HCT116 (cell line): Measurements from ENCODE around the gene OR4D9. TPM values are rescaled to one million over a fixed set of nuclear protein-coding genes. Genes with fewer than 3 reads are reported as not detected.
A peak's percentile ranks its signal among the peaks of the same experiment; 100 is the strongest.

ENCODE experiments used
- ATAC-seq: fragments of 200-7000 bp; cut with Tn5 transposase; 2 replicates; pipeline ENCODE4 v1.9.1; 2020; ENCODE audit warnings: mild to moderate bottlenecking, moderate library complexity
- BruUV-seq: library from RNA; stranded (reverse); fragments of 400-500 nt; replicated peaks from 2 replicates; lab custom pipeline; 2021; lab: Mats Ljungman, UMichigan
- CTCF ChIA-PET: fragments of 300-600 bp; sonication (Branson Sonifier 250); formaldehyde crosslinking; loops from one replicate; lab custom pipeline; 2021; ENCODE audit warnings: antibody characterized with exemption; lab: Charles Lee
- POLR2A ChIA-PET: fragments of 300-600, 350-600 bp; sonication (Branson Sonifier 250); formaldehyde crosslinking; loops from one replicate; lab custom pipeline; 2021; ENCODE audit warnings: antibody characterized with exemption; lab: Charles Lee
- RAD21 ChIA-PET, 2 experiments: fragments of 300-600 bp; sonication (Branson Sonifier 250); formaldehyde crosslinking; loops; one replicate each; lab custom pipeline; 2023; ENCODE audit warnings: low total read pairs in 2 of 2; ENCODE audit not compliant: uncharacterized antibody in 2 of 2, unreplicated experiment in 2 of 2, low non-redundant PET in 1 of 2; lab: Charles Lee
- DNase-seq: peaks from one replicate; pipeline ENCODE4 v3.0.0-alpha.2; 2010; ENCODE audit warnings: low read depth, low spot score
- H2AFZ ChIP-seq: fragments of 200-600 bp; shearing (Covaris generic), sonication (generic); 2 replicates; pipeline ENCODE4 v1.6.1; 2017; ENCODE audit warnings: low read depth, mixed run types, mixed read lengths, antibody characterized with exemption, low read length; ENCODE audit not compliant: poor library complexity, severe bottlenecking
- H3K27ac ChIP-seq: 2 replicates; pipeline ENCODE4 v1.5.1; 2012; ENCODE audit warnings: low read depth, low read length
- H3K27me3 ChIP-seq: fragments of 200-600 bp; sonication (generic); 2 replicates; pipeline ENCODE4 v1.6.1; 2016; ENCODE audit warnings: mixed run types, low read length, mixed read lengths; ENCODE audit not compliant: insufficient read depth
- H3K36me3 ChIP-seq, 2 experiments: fragments of 200-500 bp in 1 of 2; fragments of 200-600 bp in 1 of 2; sonication (Bioruptor generic) in 1 of 2; sonication (generic) in 1 of 2; 2 replicates each; pipeline versions ENCODE4 v1.5.1 to v1.6.1; 2014 to 2016; ENCODE audit warnings: low read length in 2 of 2, inconsistent platforms in 1 of 2, mixed read lengths in 1 of 2, mixed run types in 1 of 2; ENCODE audit not compliant: insufficient read depth in 2 of 2, control insufficient read depth in 1 of 2
- H3K4me1 ChIP-seq, 2 experiments: fragments of 200-600 bp in 1 of 2; sonication (generic) in 1 of 2; 2 replicates each; pipeline versions ENCODE4 v1.5.1 to v1.6.1; 2012 to 2017; ENCODE audit warnings: low read length in 2 of 2, inconsistent platforms in 1 of 2, mild to moderate bottlenecking in 1 of 2, mixed read lengths in 1 of 2, mixed run types in 1 of 2, moderate library complexity in 1 of 2; ENCODE audit not compliant: insufficient read depth in 2 of 2, control insufficient read depth in 1 of 2
- H3K4me2 ChIP-seq: fragments of 200-600 bp; sonication (generic); 2 replicates; pipeline ENCODE4 v1.6.1; 2017; ENCODE audit warnings: mixed run types, low read length, mixed read lengths
- H3K4me3 ChIP-seq, 2 experiments: fragments of 200-600 bp in 1 of 2; sonication (generic) in 1 of 2; replicated peaks in 1 of 2; 2 replicates each; pipeline ENCODE4 v1.5.1; 2011 to 2016; ENCODE audit warnings: low read length in 2 of 2, control low read depth in 1 of 2, low read depth in 1 of 2, mild to moderate bottlenecking in 1 of 2, mixed read lengths in 1 of 2, mixed run types in 1 of 2
- H3K79me2 ChIP-seq: fragments of 200-600 bp; sonication (generic); 2 replicates; pipeline ENCODE4 v1.6.1; 2017; ENCODE audit warnings: mild to moderate bottlenecking, mixed run types, low read length, moderate library complexity, mixed read lengths; ENCODE audit not compliant: insufficient read depth
- H3K9ac ChIP-seq: fragments of 200-600 bp; sonication (generic); 2 replicates; pipeline ENCODE4 v1.6.1; 2016; ENCODE audit warnings: low read length, mixed read lengths
- H3K9me2 ChIP-seq: fragments of 200-600 bp; sonication (generic), shearing (Covaris generic); 2 replicates; pipeline ENCODE4 v1.6.1; 2017; ENCODE audit warnings: mixed run types, mild to moderate bottlenecking, moderate library complexity; ENCODE audit not compliant: insufficient read depth
- H3K9me3 ChIP-seq, 2 experiments: fragments of 200-500 bp in 1 of 2; fragments of 200-600 bp in 1 of 2; sonication (Bioruptor generic) in 1 of 2; sonication (generic) in 1 of 2; 2 replicates each; pipeline ENCODE4 v1.6.1; 2014 to 2017; ENCODE audit warnings: low read length in 2 of 2, mixed read lengths in 2 of 2, inconsistent platforms in 1 of 2, low read depth in 1 of 2, mild to moderate bottlenecking in 1 of 2, mixed run types in 1 of 2, moderate library complexity in 1 of 2; ENCODE audit not compliant: control insufficient read depth in 1 of 2, insufficient read depth in 1 of 2
- H4K20me1 ChIP-seq: fragments of 200-600 bp; sonication (generic), shearing (Covaris generic); 2 replicates; pipeline ENCODE4 v1.6.1; 2017; ENCODE audit warnings: mixed run types, mild to moderate bottlenecking, moderate library complexity; ENCODE audit not compliant: insufficient read depth
- CEBPB ChIP-seq: IDR thresholded peaks from 2 replicates; pipeline ENCODE4 v1.6.1; 2012; ENCODE audit warnings: low read depth
- CTCF ChIP-seq, 3 experiments: fragments of 200-600 bp in 1 of 3; sonication (generic) in 1 of 3; IDR thresholded peaks in 2 of 3; conservative IDR thresholded peaks in 1 of 3; 2 replicates each; pipeline ENCODE4 v1.5.1; 2012 to 2017; ENCODE audit warnings: low read depth in 2 of 3, low read length in 2 of 3, antibody characterized with exemption in 1 of 3, borderline replicate concordance in 1 of 3, control low read depth in 1 of 3, mild to moderate bottlenecking in 1 of 3, mixed read lengths in 1 of 3, mixed run types in 1 of 3, moderate library complexity in 1 of 3; ENCODE audit not compliant: insufficient read depth in 1 of 3
- EGR1 ChIP-seq: IDR thresholded peaks from 2 replicates; pipeline ENCODE4 v1.6.1; 2012; ENCODE audit warnings: low read depth
- EZH2 ChIP-seq: fragments of 200-600 bp; sonication (generic); IDR thresholded peaks from 2 replicates; pipeline ENCODE4 v1.6.1; 2017; ENCODE audit warnings: antibody characterized with exemption, mixed run types
- EZH2phosphoT487 ChIP-seq: fragments of 200-600 bp; IDR thresholded peaks from 2 replicates; pipeline ENCODE4 v1.6.1; 2018; ENCODE audit warnings: antibody characterized with exemption, borderline replicate concordance
- FOSL1 ChIP-seq: IDR thresholded peaks from 2 replicates; pipeline ENCODE4 v1.6.1; 2012; ENCODE audit warnings: low read depth
- JUND ChIP-seq: IDR thresholded peaks from 2 replicates; pipeline ENCODE4 v1.6.1; 2012
- POLR2AphosphoS5 ChIP-seq: IDR thresholded peaks from 2 replicates; pipeline ENCODE4 v1.6.1; 2011; ENCODE audit warnings: mild to moderate bottlenecking, low read depth, low read length, moderate library complexity
- REST ChIP-seq: IDR thresholded peaks from 2 replicates; pipeline ENCODE4 v1.6.1; 2012; ENCODE audit warnings: low read depth
- SIN3A ChIP-seq: IDR thresholded peaks from 2 replicates; pipeline ENCODE4 v1.6.1; 2012; ENCODE audit warnings: low read depth
- SP1 ChIP-seq: IDR thresholded peaks from 2 replicates; pipeline ENCODE4 v1.6.1; 2012; ENCODE audit warnings: low read depth
- SRF ChIP-seq: IDR thresholded peaks from 2 replicates; pipeline ENCODE4 v1.6.1; 2012; ENCODE audit warnings: low read depth
- TCF7L2 ChIP-seq: IDR thresholded peaks from 2 replicates; pipeline ENCODE4 v1.7.0; 2011; ENCODE audit warnings: borderline replicate concordance, inconsistent platforms; ENCODE audit not compliant: insufficient read depth, insufficient read length; ENCODE audit errors: extremely low read depth
- ZFX ChIP-seq: fragments of 450-650 bp; IDR thresholded peaks from 2 replicates; pipeline ENCODE4 v1.6.1; 2017
- intact Hi-C: fragments of 100-400 bp; cut with micrococcal nuclease; formaldehyde crosslinking; loops from 2 replicates; pipeline ENCODE4 v1.10.0; 2022
- total RNA-seq: library from RNA; stranded (reverse); gene quantifications from one replicate; pipeline ENCODE4 v1.2.1, GENCODE V29; 2021; ENCODE audit not compliant: unreplicated experiment

OR4D9 gene
- total RNA-seq, 1 experiment from 2014 or later, result not detected

GRCh38 chr11:59503276-59503675 is 8.1 kb upstream of the OR4D9 start, which contains the start of gene OR4D11:
TSS of gene OR4D11 (plus strand) at chr11:59503576. CDS start at chr11:59503576, 0 bp downstream.
- TF ChIP-seq CEBPB (no peak), FOSL1 (no peak), EGR1 (no peak), SIN3A (no peak), POLR2AphosphoS5 (no peak)
- no peaks in the 10 kb centered on the region for H4K20me1 ChIP-seq
- H3K27me3 ChIP-seq, result no peaks in the 10 kb centered on the region
- no peaks in the 10 kb centered on the region for H3K79me2 ChIP-seq
- no TSS peak for BruUV-seq
- no peaks in the 10 kb centered on the region for H3K9me2 ChIP-seq
- no peak within 1 kb of the TSS for H3K4me2 ChIP-seq
- POLR2A ChIA-PET, result no interaction called here
- CTCF ChIA-PET, result no interaction called here
- H2AFZ ChIP-seq, result no peak within 1 kb of the TSS
- no peaks in the 10 kb centered on the region for H3K4me1 ChIP-seq
- no peak within 1 kb of the TSS for H3K9ac ChIP-seq
- ATAC-seq (no peak), DNase-seq (no peak)
- no peaks in the 10 kb centered on the region for H3K36me3 ChIP-seq
- RAD21 ChIA-PET, result no interaction called here
- H3K9me3 ChIP-seq, result no peaks in the 10 kb centered on the region
- H3K4me3 ChIP-seq, result no peak within 1 kb of the TSS
- intact Hi-C loops, result no loop called here
- no peak within 1 kb of the TSS for H3K27ac ChIP-seq

- TF ChIP-seq SP1 (no peak), POLR2AphosphoS5 (no peak), EZH2phosphoT487 (no peak), JUND (no peak), TCF7L2 (no peak), REST (no peak), SRF (no peak), ZFX (no peak), EZH2 (no peak), SIN3A (no peak), CEBPB (no peak), CTCF (IDR thresholded peaks at IDR 0.05 in 2 of 3, conservative IDR thresholded peaks at IDR 0.05 in 1 of 3; ENCODE audit: borderline replicate concordance in 1 of 3, insufficient read depth in 1 of 3, low read depth in 2 of 3, low read length in 2 of 3) (no peak)
- Histone ChIP-seq H3K27ac (no peak overlapping the region), H3K9ac (no peak overlapping the region), H3K79me2 (no peaks in the 10 kb centered on the region), H2AFZ (peak overlapping the region; percentile 9), H3K4me2 (no peak overlapping the region), H3K4me1 (no peaks in the 10 kb centered on the region), H3K27me3 (no peaks in the 10 kb centered on the region), H3K9me3 (no peaks in the 10 kb centered on the region), H3K4me3 (no peak overlapping the region), H4K20me1 (no peaks in the 10 kb centered on the region), H3K9me2 (no peaks in the 10 kb centered on the region), H3K36me3 (no peaks in the 10 kb centered on the region)
- ChIA-PET POLR2A (no interaction called here), CTCF (no interaction called here), RAD21 (no interaction called here)
- intact Hi-C loops, result no loop called here
- no TSS peak for BruUV-seq
- ATAC-seq (no peak), DNase-seq (no peak)
These were observed 336 bp downstream of the OR4D9 start for GRCh38 chr11:59511675-59512074.
